Activated CD8-positive, alpha-beta T cell treated with anti-CD3 and anti-CD28 coated beads for 36 hours (primary cell): ENCODE measurements around the gene GCDH. TPM values are rescaled to one million over a fixed set of nuclear protein-coding genes. Genes with fewer than 3 reads are reported as not detected.

Experiments used
- ATAC-seq: fragments of 200-7000 bp; cut with Tn5 transposase; one replicate; pipeline ENCODE4 v1.10.0; 2021; ENCODE audit warnings: mild to moderate bottlenecking, moderate library complexity
- CTCF ChIA-PET: fragments of 350-600 bp; sonication (Branson Sonifier 250); formaldehyde crosslinking; loops from one replicate; lab custom pipeline; 2021; ENCODE audit warnings: antibody characterized with exemption; lab: Charles Lee
- POLR2A ChIA-PET: fragments of 350-600 bp; sonication (Branson Sonifier 250); formaldehyde crosslinking; loops from one replicate; lab custom pipeline; 2021; ENCODE audit warnings: antibody characterized with exemption; lab: Charles Lee
- DNase-seq: peaks from one replicate; pipeline ENCODE4 v3.0.0-alpha.2; 2020
- H3K27ac Mint-ChIP-seq: one replicate; pipeline ENCODE4 v1.8.0; 2021; ENCODE audit warnings: mild to moderate bottlenecking, mixed read lengths
- H3K27me3 Mint-ChIP-seq: one replicate; pipeline ENCODE4 v1.8.0; 2021; ENCODE audit warnings: mixed read lengths
- H3K36me3 Mint-ChIP-seq: one replicate; pipeline ENCODE4 v1.8.0; 2021; ENCODE audit warnings: low read depth, mixed read lengths
- H3K4me1 Mint-ChIP-seq: one replicate; pipeline ENCODE4 v1.8.0; 2021; ENCODE audit warnings: low read depth, mixed read lengths
- H3K4me3 Mint-ChIP-seq: one replicate; pipeline ENCODE4 v1.8.0; 2021; ENCODE audit warnings: mild to moderate bottlenecking, moderate library complexity, mixed read lengths
- H3K9me3 Mint-ChIP-seq: one replicate; pipeline ENCODE4 v1.8.0; 2021; ENCODE audit warnings: mixed read lengths
- CTCF ChIP-seq: fragments of 200-600 bp; IDR thresholded peaks from one replicate; pipeline ENCODE4 v1.8.0; 2022; ENCODE audit warnings: antibody characterized with exemption, mild to moderate bottlenecking
- intact Hi-C: fragments of 100-400 bp; cut with micrococcal nuclease; formaldehyde crosslinking; loops from one replicate; pipeline ENCODE4 v1.10.0; 2022
- total RNA-seq, 2 experiments: library from RNA; stranded (reverse); gene quantifications; one replicate each; pipeline ENCODE4 v1.2.3, GENCODE V29; 2021

Gene GCDH
- total RNA-seq, 2 experiments from 2014 or later = 37.5 to 43.8 TPM

DNA sequence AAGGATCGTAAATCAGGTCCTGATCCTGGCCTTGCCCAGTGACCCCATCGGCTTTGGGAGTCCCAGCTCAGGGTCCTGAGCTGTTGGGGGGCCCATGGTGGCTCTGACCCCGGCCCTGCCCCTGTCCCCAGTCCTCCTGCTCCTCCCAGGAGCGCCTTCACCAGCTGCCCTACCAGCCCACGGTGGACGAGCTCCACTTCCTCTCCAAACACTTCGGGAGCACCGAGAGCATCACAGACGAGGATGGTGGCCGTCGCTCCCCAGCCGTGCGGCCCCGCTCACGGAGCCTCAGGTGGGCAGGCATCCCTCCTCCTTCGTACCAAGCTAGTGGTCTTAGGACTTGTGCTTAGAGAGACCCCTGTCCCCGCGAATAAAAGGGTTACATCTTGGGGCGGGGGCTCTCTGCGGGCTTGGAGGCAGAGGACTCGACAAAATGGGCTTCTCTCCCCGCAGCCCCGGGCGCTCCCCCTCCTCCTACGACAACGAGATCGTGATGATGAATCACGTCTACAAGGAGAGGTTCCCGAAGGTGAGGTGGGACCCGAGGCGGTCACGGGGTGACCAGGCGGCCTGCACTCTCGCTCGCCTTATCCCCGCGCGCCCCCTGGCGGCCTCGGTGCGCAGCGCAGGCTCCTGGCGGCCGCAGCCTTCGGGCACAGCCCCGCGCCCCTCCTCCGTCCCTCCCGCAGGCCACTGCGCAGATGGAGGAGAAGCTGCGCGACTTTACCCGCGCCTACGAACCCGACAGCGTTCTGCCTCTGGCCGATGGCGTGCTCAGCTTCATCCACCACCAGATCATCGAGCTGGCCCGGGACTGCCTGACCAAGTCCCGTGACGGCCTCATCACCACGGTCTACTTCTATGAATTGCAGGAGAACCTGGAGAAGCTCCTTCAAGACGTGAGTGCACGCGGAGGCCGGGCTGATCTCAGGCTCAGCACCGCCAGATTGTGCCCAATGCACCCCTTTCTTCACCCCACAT, 43.5 kb upstream of the GCDH start:
- ChIA-PET CTCF (interaction anchor here (0.6 to 6.7 kb wide), 62 partner anchors 10 to 309 kb away, joined by 3 to 118 read pairs (median 5); partner anchors contain the start of genes DNASE2, GCDH, JUNB and MAN2B1), POLR2A (interaction anchor here (0.6 to 1.7 kb wide), 7 partner anchors 14 to 936 kb away, joined by 3 to 7 read pairs (median 3); partner anchors contain the start of genes FBXW9, JUNB, PRDX2 and RNASEH2A)
- Mint-ChIP-seq H3K9me3 (no peaks in the 10 kb centered on the region), H3K4me1 (peaks cover 3% of the 10 kb centered on the region), H3K36me3 (no peaks in the 10 kb centered on the region), H3K27ac (peak overlapping the region; percentile 63), H3K27me3 (peaks cover 25% of the 10 kb centered on the region), H3K4me3 (peak overlapping the region; percentile 67)
- TF ChIP-seq CTCF = peak; percentile 100
- DNase-seq = peak; percentile 91
- intact Hi-C loops = loop anchor here (5.0 kb wide), 1 partner anchor 85 kb away; no protein-coding TSS in a partner anchor
- ATAC-seq = peak; percentile 99

DNA sequence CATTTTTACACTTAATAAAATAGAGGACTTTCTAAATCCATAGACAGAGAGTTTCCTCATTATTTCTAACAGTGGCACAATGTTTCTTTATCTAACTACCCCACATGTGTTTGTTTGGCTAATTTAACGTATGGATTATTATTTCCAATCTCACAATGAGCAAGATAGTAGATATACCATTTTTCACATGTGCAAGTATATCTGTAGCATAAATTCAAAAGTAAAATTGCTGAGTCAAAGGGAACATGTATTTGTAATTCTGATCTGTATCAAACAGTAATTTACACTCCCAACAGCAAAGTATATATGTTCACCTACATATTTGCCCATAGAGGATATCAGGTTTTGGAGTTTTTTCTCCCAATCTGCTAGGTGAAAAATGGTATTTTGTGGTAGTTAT, 34.3 kb upstream of the GCDH start:
- CTCF ChIA-PET = interaction anchor here (1.5 kb wide), 1 partner anchor 109 kb away, joined by 7 read pairs; no protein-coding TSS in a partner anchor
- no peaks in the 10 kb centered on the region for H3K27me3 Mint-ChIP-seq
- ATAC-seq = no peak
- peaks cover 5% of the 10 kb centered on the region for H3K9me3 Mint-ChIP-seq
- POLR2A ChIA-PET = interaction anchor here (0.6 kb wide), 1 partner anchor 41 kb away, joined by 3 read pairs; no protein-coding TSS in a partner anchor
- H3K27ac Mint-ChIP-seq = no peak overlapping the region
- no peaks in the 10 kb centered on the region for H3K4me1 Mint-ChIP-seq
- intact Hi-C loops = no loop called here
- H3K4me3 Mint-ChIP-seq = no peak overlapping the region
- TF ChIP-seq CTCF = no peak
- no peaks in the 10 kb centered on the region for H3K36me3 Mint-ChIP-seq
- no peak for DNase-seq

DNA sequence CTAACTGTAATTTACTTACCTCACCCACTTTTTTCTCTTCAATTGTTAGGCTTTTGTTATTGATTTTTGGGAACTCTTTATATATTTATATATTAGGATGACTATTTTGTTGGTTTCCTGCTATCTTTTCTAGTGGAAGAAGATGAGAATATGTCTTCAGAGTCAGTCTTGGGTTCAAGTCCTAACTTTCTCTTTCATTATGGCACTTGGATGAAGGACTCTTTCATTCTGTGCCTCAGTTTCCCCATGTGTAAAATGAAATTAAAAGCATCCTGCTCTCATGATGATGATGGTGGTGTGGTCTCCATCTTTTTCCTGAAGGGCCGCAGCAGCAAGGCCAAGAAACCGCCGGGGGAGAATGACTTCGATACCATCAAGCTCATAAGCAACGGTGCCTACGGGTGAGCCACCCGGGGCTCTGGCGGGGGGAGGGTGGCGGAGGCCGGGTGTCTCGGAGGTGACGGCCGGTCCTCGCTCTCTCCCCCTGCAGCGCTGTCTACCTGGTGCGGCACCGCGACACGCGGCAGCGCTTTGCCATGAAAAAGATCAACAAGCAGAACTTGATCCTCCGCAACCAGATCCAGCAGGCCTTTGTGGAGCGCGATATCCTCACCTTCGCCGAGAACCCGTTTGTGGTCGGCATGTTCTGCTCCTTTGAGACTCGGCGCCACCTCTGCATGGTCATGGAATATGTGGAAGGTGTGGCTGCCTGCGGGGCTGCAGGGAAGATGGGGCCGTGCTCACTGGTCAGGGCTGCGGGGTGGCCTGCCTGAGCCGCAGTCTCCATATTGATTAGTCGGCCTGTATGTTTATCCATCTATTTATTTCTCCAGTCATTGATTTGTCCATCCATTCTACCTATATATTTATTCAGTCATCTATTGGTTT, 32.7 kb upstream of the GCDH start:
- ATAC-seq = no peak
- H3K4me1 Mint-ChIP-seq = no peaks in the 10 kb centered on the region
- TF ChIP-seq CTCF = no peak
- no peaks in the 10 kb centered on the region for H3K36me3 Mint-ChIP-seq
- POLR2A ChIA-PET = no interaction called here
- no peak for DNase-seq
- CTCF ChIA-PET = interaction anchor here (1.5 to 2.5 kb wide), 3 partner anchors 11 to 107 kb away, joined by 5 to 14 read pairs (median 7); no protein-coding TSS in a partner anchor
- no peaks in the 10 kb centered on the region for H3K27me3 Mint-ChIP-seq
- intact Hi-C loops = no loop called here
- no peak overlapping the region for H3K27ac Mint-ChIP-seq
- peaks cover 5% of the 10 kb centered on the region for H3K9me3 Mint-ChIP-seq
- no peak overlapping the region for H3K4me3 Mint-ChIP-seq

- H3K4me3 Mint-ChIP-seq = no peak overlapping the region
- no peak for ATAC-seq
- no peaks in the 10 kb centered on the region for H3K4me1 Mint-ChIP-seq
- H3K9me3 Mint-ChIP-seq = peaks cover 5% of the 10 kb centered on the region
- ChIA-PET CTCF (interaction anchor here (2.5 kb wide), 1 partner anchor 12 kb away, joined by 14 read pairs; no protein-coding TSS in a partner anchor), POLR2A (no interaction called here)
- TF ChIP-seq CTCF = no peak
- intact Hi-C loops = no loop called here
- no peaks in the 10 kb centered on the region for H3K27me3 Mint-ChIP-seq
- H3K36me3 Mint-ChIP-seq = no peaks in the 10 kb centered on the region
- no peak overlapping the region for H3K27ac Mint-ChIP-seq
- no peak for DNase-seq
Observed at GRCh38 chr19:12859546-12859945, 31.4 kb upstream of the GCDH start.
